Esophagus squamous epithelium (tissue), 5 donors: Measurements from ENCODE around the gene CPE. TPM values are rescaled to one million over a fixed set of nuclear protein-coding genes. Genes with fewer than 3 reads are reported as not detected.

Source experiments
- DNase-seq: peaks from one replicate; lab custom pipeline; 2025; lab: John Stamatoyannopoulos, UW
- H3K27ac ChIP-seq, 4 donors: fragments of 200-600 bp; sonication (generic); one replicate each; pipeline ENCODE4 v1.5.1; 2016 to 2019; ENCODE audit warnings: mild to moderate bottlenecking in 1 of 4
- H3K27me3 ChIP-seq, 4 donors: fragments of 200-600 bp; sonication (generic); 1 replicate in 3 of 4; 2 replicates in 1 of 4; pipeline versions ENCODE4 v1.5.1 to v1.6.0; 2017 to 2021; ENCODE audit warnings: antibody characterized with exemption in 1 of 4
- H3K36me3 ChIP-seq, 3 donors: fragments of 200-600 bp; sonication (generic); one replicate each; pipeline ENCODE4 v1.5.1; 2016 to 2019
- H3K4me1 ChIP-seq, 3 donors: fragments of 200-600 bp; sonication (generic); one replicate each; pipeline ENCODE4 v1.5.1; 2017 to 2019
- H3K4me3 ChIP-seq, 4 donors: fragments of 200-600 bp; sonication (generic); 1 replicate in 3 of 4; 2 replicates in 1 of 4; pipeline ENCODE4 v1.5.1; 2016 to 2019; ENCODE audit warnings: mild to moderate bottlenecking in 2 of 4, moderate library complexity in 1 of 4
- H3K9me3 ChIP-seq, 3 donors: fragments of 200-600 bp; sonication (generic); one replicate each; pipeline ENCODE4 v1.5.1; 2016 to 2019
- CTCF ChIP-seq, 6 experiments: fragments of 450-650 bp in 4 of 6; fragments of 200-600 bp in 2 of 6; sonication (generic) in 2 of 6; IDR thresholded peaks; one replicate each; pipeline ENCODE4 v1.5.1; 2016 to 2019; ENCODE audit warnings: antibody characterized with exemption in 6 of 6, mild to moderate bottlenecking in 4 of 6, moderate library complexity in 4 of 6
- POLR2A ChIP-seq, 4 donors: fragments of 450-650 bp; IDR thresholded peaks; one replicate each; pipeline ENCODE4 v1.6.1; 2017; ENCODE audit warnings: antibody characterized with exemption in 4 of 4, mild to moderate bottlenecking in 4 of 4, moderate library complexity in 3 of 4
- WGBS, 2 donors: methylation state at CpG; one replicate each; pipeline ENCODE4 v1.1.5; 2018; 5-methylcytosine and 5-hydroxymethylcytosine counted together
- intact Hi-C: fragments of 100-400 bp; cut with DNase I; formaldehyde crosslinking; loops from one replicate; pipeline ENCODE4 v1.15.0; 2022
- total RNA-seq, 4 donors: library from RNA; depleted of rRNA; stranded (reverse); fragments of >200 nt; gene quantifications; one replicate each; pipeline ENCODE4 v1.1.0, GENCODE V29; 2016
- donor health status: DM: yes; HTN: yes; CAD: no.

The CPE gene
- total RNA-seq, 4 donors from 2014 or later, result 6.6 to 50.4 (median 24.1) TPM

- H3K36me3 ChIP-seq, result no peaks in the 10 kb centered on the region
- no peak overlapping the region for H3K4me3 ChIP-seq
- WGBS, 2 donors, result 54 to 84% methylated on average over 1 of the region's 1 CpG
- H3K4me1 ChIP-seq, result no peaks in the 10 kb centered on the region
- intact Hi-C loops, result no loop called here
- no peaks in the 10 kb centered on the region for H3K27me3 ChIP-seq
- no peak overlapping the region for H3K27ac ChIP-seq
- TF ChIP-seq CTCF (IDR thresholded peaks at IDR 0.05), result no peak
- no peak for TF ChIP-seq POLR2A (IDR thresholded peaks at IDR 0.05)
- DNase-seq, result no peak
- H3K9me3 ChIP-seq, result no peaks in the 10 kb centered on the region
Observed at GRCh38 chr4:165418073-165418472, 39.3 kb downstream of the CPE start.

DNA sequence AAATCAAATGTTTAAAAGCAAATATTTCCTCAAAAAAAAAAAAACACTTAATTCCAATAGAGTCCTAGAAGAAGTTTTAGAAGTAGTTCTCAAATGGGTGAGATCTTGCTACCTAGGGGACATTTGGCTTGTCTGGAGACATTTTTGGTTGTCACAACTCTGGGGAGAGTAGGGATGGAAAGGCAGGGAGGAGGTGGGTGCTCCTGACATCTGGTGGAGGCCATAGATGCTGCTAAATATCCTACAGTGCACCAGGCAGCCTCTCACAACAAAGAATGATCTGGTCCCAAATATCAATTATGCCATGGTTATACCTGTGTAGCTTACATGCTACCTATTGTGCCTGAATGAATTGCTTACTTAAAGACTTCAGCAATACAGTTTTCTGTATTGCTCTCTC lies 46.8 kb downstream of the CPE start:
- no peak for DNase-seq
- H3K36me3 ChIP-seq, result no peaks in the 10 kb centered on the region

GRCh38 chr4:165426331-165426730 lies 47.5 kb downstream of the CPE start:
- 65 to 67% methylated on average over 1 of the region's 1 CpG for WGBS, 2 donors
- DNase-seq, result no peak
- Histone ChIP-seq H3K27ac (no peak overlapping the region), H3K9me3 (no peaks in the 10 kb centered on the region), H3K36me3 (no peaks in the 10 kb centered on the region), H3K4me3 (no peak overlapping the region), H3K4me1 (no peaks in the 10 kb centered on the region), H3K27me3 (no peaks in the 10 kb centered on the region)
- intact Hi-C loops, result no loop called here
- TF ChIP-seq CTCF (IDR thresholded peaks at IDR 0.05), result no peak
- TF ChIP-seq POLR2A (IDR thresholded peaks at IDR 0.05), result no peak

More for the DNA sequence above, 46.8 kb downstream of the CPE start:
- TF ChIP-seq POLR2A (IDR thresholded peaks at IDR 0.05), result no peak
- TF ChIP-seq CTCF (IDR thresholded peaks at IDR 0.05), result no peak
- intact Hi-C loops, result no loop called here
- no peak overlapping the region for H3K4me3 ChIP-seq
- no peaks in the 10 kb centered on the region for H3K9me3 ChIP-seq
- H3K27ac ChIP-seq, result no peak overlapping the region
- no peaks in the 10 kb centered on the region for H3K27me3 ChIP-seq
- H3K4me1 ChIP-seq, result no peaks in the 10 kb centered on the region

DNA sequence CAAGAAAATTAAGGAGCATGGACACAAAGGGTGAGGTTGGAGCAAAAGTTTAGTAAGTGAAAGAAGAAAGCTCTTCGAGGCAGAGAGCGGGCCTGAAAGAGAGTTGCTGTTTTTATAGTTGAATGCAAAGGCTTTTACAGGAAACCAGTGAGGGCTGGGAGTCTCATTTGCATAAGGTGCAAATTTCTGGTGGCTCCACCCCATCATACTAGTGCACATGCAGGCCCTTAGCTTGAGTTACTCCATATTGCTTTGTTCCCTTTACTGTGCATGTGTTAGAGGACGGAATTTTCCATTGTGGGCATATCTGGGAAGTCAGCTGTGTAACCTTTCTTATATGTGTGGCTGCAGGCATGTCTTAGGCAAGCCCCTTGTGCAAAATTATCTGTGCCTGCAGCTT lies 48.0 kb downstream of the CPE start:
- H3K36me3 ChIP-seq, result no peaks in the 10 kb centered on the region
- intact Hi-C loops, result no loop called here
- no peaks in the 10 kb centered on the region for H3K9me3 ChIP-seq
- 63 to 84% methylated on average over 3 of the region's 3 CpGs for WGBS, 2 donors
- H3K27ac ChIP-seq, result no peak overlapping the region
- no peaks in the 10 kb centered on the region for H3K4me1 ChIP-seq
- TF ChIP-seq CTCF (IDR thresholded peaks at IDR 0.05) (no peak), POLR2A (IDR thresholded peaks at IDR 0.05) (no peak)
- H3K27me3 ChIP-seq, result no peaks in the 10 kb centered on the region
- no peak overlapping the region for H3K4me3 ChIP-seq
- no peak for DNase-seq

DNA sequence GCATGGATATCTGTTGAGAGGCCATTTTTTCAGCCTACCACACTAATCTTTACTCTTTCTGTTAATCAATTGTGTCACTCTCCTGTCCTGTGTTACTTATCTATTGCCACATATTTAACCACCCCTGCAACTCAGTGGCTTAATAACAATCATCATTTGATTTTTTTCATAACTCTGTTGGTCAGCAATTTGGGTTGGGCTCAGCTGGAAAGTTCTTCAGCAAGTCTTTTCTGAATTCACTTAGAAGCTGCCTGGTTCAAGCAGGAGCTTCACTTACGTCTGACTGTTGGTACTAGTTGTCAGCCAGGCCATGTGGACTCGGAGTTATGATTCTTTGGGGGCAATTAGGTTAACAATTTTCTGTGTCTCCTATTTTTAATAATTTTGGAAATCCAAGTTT lies 50.1 kb downstream of the CPE start:
- Histone ChIP-seq H3K4me1 (peaks cover 0 to 8% (median 0%) of the 10 kb centered on the region in 3 donors), H3K4me3 (no peak overlapping the region), H3K27me3 (no peaks in the 10 kb centered on the region), H3K27ac (no peak overlapping the region), H3K9me3 (no peaks in the 10 kb centered on the region), H3K36me3 (no peaks in the 10 kb centered on the region)
- WGBS, 2 donors, result 67 to 89% methylated on average over 2 of the region's 2 CpGs
- no peak for TF ChIP-seq POLR2A (IDR thresholded peaks at IDR 0.05)
- TF ChIP-seq CTCF (IDR thresholded peaks at IDR 0.05), result no peak
- intact Hi-C loops, result no loop called here
- no peak for DNase-seq
